Mesothelial cell of epicardium (in vitro differentiated cells): ENCODE results near the gene TBC1D22A. TPM values are rescaled to one million over a fixed set of nuclear protein-coding genes. Genes with fewer than 3 reads are reported as not detected.

ENCODE experiments used
- DNase-seq, 2 experiments: peaks; one replicate each; pipeline ENCODE4 v3.0.0; 2021; ENCODE audit warnings: low spot score in 2 of 2; ENCODE audit not compliant: unreplicated experiment in 2 of 2
- H3K27ac Mint-ChIP-seq: 2 replicates; pipeline ENCODE4 v1.8.0; 2021; ENCODE audit warnings: mixed read lengths
- H3K27me3 Mint-ChIP-seq: 2 replicates; pipeline ENCODE4 v1.8.0; 2021; ENCODE audit warnings: low read depth, mixed read lengths
- H3K36me3 Mint-ChIP-seq: 2 replicates; pipeline ENCODE4 v1.8.0; 2021; ENCODE audit warnings: mixed read lengths
- H3K4me1 Mint-ChIP-seq: 2 replicates; pipeline ENCODE4 v1.8.0; 2021; ENCODE audit warnings: mixed read lengths
- H3K4me3 Mint-ChIP-seq: 2 replicates; pipeline ENCODE4 v1.8.0; 2021; ENCODE audit warnings: mild to moderate bottlenecking, moderate library complexity, mixed read lengths
- H3K9me3 Mint-ChIP-seq: 2 replicates; pipeline ENCODE4 v1.8.0; 2021; ENCODE audit warnings: mixed read lengths
- CTCF ChIP-seq: fragments of 200-600 bp; sonication (generic); IDR thresholded peaks from one replicate; pipeline ENCODE4 v1.5.0; 2021; ENCODE audit warnings: antibody characterized with exemption; ENCODE audit not compliant: unreplicated experiment
- total RNA-seq: library from RNA; stranded (reverse); gene quantifications from 3 replicates; pipeline ENCODE4 v1.2.1, GENCODE V29; 2021

The TBC1D22A gene
- total RNA-seq, 1 donor from 2014 or later = 26.6 TPM

DNA sequence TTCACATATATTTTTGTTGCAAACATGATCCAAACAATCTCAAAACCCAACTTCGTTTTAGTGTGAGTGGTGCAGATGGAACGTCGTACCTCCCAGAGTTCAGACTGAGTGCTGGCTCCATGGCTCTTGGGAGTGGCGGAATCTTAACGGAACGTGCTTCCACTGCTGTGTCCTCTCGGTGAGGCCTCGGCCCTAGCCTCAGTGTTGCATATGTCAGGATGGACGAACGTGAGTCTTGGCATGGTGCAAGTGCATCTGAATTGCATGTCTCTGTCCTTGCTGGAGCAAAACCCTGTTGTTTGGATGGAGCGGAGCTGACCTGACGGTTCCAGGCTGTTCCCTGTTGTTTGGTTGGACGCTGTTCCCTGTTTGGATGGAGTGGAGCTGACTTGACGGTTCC is 306.8 kb downstream of the TBC1D22A start:
- TF ChIP-seq CTCF = no peak
- Mint-ChIP-seq H3K27me3 (no peaks in the 10 kb centered on the region), H3K4me1 (peaks cover 6% of the 10 kb centered on the region), H3K36me3 (peaks cover 4% of the 10 kb centered on the region), H3K9me3 (peaks cover 3% of the 10 kb centered on the region), H3K27ac (no peak overlapping the region), H3K4me3 (no peak overlapping the region)
- DNase-seq = no peak

DNA sequence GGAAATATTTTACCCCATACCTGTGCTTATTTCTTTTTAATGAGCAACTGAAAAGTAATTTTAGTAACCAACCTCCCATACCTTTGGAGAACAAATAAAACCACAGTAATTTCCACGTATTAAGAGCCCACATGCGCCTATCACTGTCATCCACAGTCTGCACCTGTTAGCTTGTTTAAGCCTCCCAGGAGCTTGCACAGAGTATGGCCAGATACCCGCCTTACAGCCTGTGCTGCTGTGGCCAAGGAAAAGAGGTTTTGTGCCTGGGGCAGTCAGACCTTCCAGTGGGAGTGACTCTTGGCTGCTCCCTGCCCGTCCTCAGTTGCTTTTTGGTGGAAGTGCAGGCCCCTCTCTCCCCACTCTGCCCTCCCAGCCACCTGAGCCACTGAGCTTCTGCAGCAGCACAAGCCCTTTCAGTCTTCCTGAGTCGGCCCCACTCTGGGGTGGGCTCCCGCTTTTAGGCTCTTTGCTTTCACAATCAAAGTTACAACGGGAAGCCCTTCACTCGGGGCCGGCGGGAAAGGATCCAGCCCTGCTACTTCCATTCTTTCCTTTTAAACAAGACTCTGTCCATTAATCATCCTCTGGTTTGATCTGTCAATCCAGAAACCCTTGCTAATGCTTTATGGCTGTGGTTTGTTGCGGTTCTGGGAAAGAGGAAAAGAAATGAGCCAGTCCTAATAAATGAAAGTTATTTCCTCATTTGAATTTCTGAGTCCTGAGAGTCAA is 308.8 kb downstream of the TBC1D22A start:
- Mint-ChIP-seq H3K4me1 (peaks cover 6% of the 10 kb centered on the region), H3K36me3 (peaks cover 13% of the 10 kb centered on the region), H3K9me3 (peaks cover 18% of the 10 kb centered on the region), H3K27ac (no peak overlapping the region), H3K27me3 (no peaks in the 10 kb centered on the region), H3K4me3 (no peak overlapping the region)
- DNase-seq = no peak
- no peak for TF ChIP-seq CTCF

- peaks cover 25% of the 10 kb centered on the region for H3K9me3 Mint-ChIP-seq
- no peak overlapping the region for H3K27ac Mint-ChIP-seq
- H3K4me3 Mint-ChIP-seq = no peak overlapping the region
- peaks cover 6% of the 10 kb centered on the region for H3K4me1 Mint-ChIP-seq
- H3K36me3 Mint-ChIP-seq = peaks cover 17% of the 10 kb centered on the region
- H3K27me3 Mint-ChIP-seq = no peaks in the 10 kb centered on the region
- no peak for TF ChIP-seq CTCF
- no peak for DNase-seq
Observed at GRCh38 chr22:47071807-47072641, 309.6 kb downstream of the TBC1D22A start.

DNA sequence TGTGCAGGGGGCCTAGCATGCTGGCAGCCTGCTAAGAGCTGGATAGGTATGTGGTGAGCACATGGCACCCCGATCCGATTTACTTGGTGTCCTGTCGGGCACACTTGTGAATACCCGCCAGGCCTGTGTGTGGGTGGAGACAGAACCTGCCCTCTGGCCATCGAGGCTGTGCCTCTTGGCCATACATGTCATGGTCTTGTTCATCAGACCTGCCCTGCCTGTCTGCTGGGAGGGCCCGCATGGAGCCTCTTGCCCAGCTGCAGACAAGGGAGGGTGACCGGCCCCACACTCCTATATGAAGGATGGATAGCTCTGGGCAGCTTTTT is 310.2 kb downstream of the TBC1D22A start:
- Mint-ChIP-seq H3K4me3 (no peak overlapping the region), H3K9me3 (peaks cover 31% of the 10 kb centered on the region), H3K36me3 (peaks cover 17% of the 10 kb centered on the region), H3K27me3 (no peaks in the 10 kb centered on the region), H3K27ac (no peak overlapping the region), H3K4me1 (peaks cover 6% of the 10 kb centered on the region)
- TF ChIP-seq CTCF = no peak
- no peak for DNase-seq

DNA sequence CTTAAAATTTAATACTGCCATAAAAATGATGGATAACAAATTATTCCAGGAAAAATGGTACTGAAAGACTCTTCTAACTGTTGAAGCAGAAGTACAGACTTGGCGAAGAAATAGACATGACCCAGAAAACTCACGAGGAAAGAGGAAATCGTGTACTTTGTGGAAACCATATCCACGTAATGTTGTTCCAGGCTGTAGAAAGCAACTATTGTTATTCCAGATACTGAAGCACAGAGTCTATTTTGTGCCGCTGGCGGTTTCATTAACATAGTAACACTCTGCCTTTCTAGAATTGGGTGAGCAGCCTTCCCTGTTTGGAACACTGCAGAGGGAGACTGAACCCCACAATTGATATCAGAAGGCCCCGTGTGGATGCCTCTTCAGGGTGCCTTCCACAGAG is 310.6 kb downstream of the TBC1D22A start:
- DNase-seq = no peak
- no peak for TF ChIP-seq CTCF
- H3K4me1 Mint-ChIP-seq = peaks cover 6% of the 10 kb centered on the region
- H3K4me3 Mint-ChIP-seq = no peak overlapping the region
- H3K27me3 Mint-ChIP-seq = no peaks in the 10 kb centered on the region
- H3K9me3 Mint-ChIP-seq = peaks cover 35% of the 10 kb centered on the region
- H3K27ac Mint-ChIP-seq = no peak overlapping the region
- peaks cover 20% of the 10 kb centered on the region for H3K36me3 Mint-ChIP-seq
